Skin epidermis (tissue), 12 donors: Measurements from ENCODE around the gene CCL27.

Experiments used
- H3K27ac ChIP-seq, 21 experiments: fragments of 200-600 bp; sonication (generic) in 11 of 21; one replicate each; pipeline ENCODE4 v1.5.0; 2020; ENCODE audit warnings: mild to moderate bottlenecking in 3 of 21, inconsistent platforms in 2 of 21, moderate library complexity in 2 of 21
- H3K4me3 ChIP-seq, 7 experiments: fragments of 200-600 bp; sonication (generic) in 2 of 7; one replicate each; pipeline ENCODE4 v1.5.0; 2020; ENCODE audit warnings: inconsistent platforms in 2 of 7, mild to moderate bottlenecking in 2 of 7, moderate library complexity in 1 of 7

CCL27 gene

GRCh38 chr9:34662526-34663302 is at the start of gene CCL27:
Gene CCL27, minus strand, starts transcription at chr9:34662657. Its CDS starts 24 bp downstream, at chr9:34662633.
- H3K27ac ChIP-seq = peak within 1 kb of the TSS in 19 of 21 experiments; percentile 4 to 99 (median 93)
- H3K4me3 ChIP-seq = peak within 1 kb of the TSS in 2 of 7 experiments; percentile 5 to 6

- Histone ChIP-seq H3K27ac (no peak overlapping the region), H3K4me3 (no peak overlapping the region)
These were observed 49.7 kb upstream of the CCL27 start for GRCh38 chr9:34712140-34712539.

- Histone ChIP-seq H3K4me3 (no peak within 1 kb of the TSS), H3K27ac (no peak within 1 kb of the TSS)
These were observed 47.6 kb upstream of the CCL27 start, which contains the start of gene CCL21 for GRCh38 chr9:34710023-34710422. Gene CCL21, minus strand, starts transcription at chr9:34710136. Its CDS starts 70 bp downstream, at chr9:34710066.

GRCh38 chr9:34709196-34709978 is 46.9 kb upstream of the CCL27 start:
- H3K4me3 ChIP-seq = no peak overlapping the region
- H3K27ac ChIP-seq = no peak overlapping the region

- Histone ChIP-seq H3K4me3 (no peak overlapping the region), H3K27ac (no peak overlapping the region)
These were observed 44.7 kb upstream of the CCL27 start for GRCh38 chr9:34707130-34707529.

- Histone ChIP-seq H3K4me3 (peak overlapping the region; percentile 34 to 72 (median 57)), H3K27ac (peak overlapping the region; percentile 31 to 92 (median 82))
These were observed 39.6 kb upstream of the CCL27 start for GRCh38 chr9:34701769-34702736.

- peak overlapping the region; percentile 31 to 92 (median 82) for H3K27ac ChIP-seq
These were observed 38.7 kb upstream of the CCL27 start for GRCh38 chr9:34701023-34701768.

GRCh38 chr9:34694811-34695210 is 32.4 kb upstream of the CCL27 start:
- Histone ChIP-seq H3K27ac (no peak overlapping the region), H3K4me3 (no peak overlapping the region)

More at GRCh38 chr9:34701023-34701768, 38.7 kb upstream of the CCL27 start:
- peak overlapping the region; percentile 34 to 72 (median 57) for H3K4me3 ChIP-seq

GRCh38 chr9:34693560-34693959 is 31.1 kb upstream of the CCL27 start:
- no peak overlapping the region for H3K4me3 ChIP-seq
- H3K27ac ChIP-seq = no peak overlapping the region

- Histone ChIP-seq H3K4me3 (no peak overlapping the region), H3K27ac (peak overlapping the region in 6 of 21 experiments; percentile 19 to 53 (median 36))
These were observed 29.5 kb upstream of the CCL27 start for GRCh38 chr9:34691936-34692315.

- Histone ChIP-seq H3K4me3 (no peak within 1 kb of the TSS), H3K27ac (peak within 1 kb of the TSS in 7 of 21 experiments; percentile 21 to 61 (median 46))
These were observed 28.8 kb upstream of the CCL27 start, which contains the start of gene CCL19 for GRCh38 chr9:34690983-34691935. Gene CCL19, minus strand, starts transcription at chr9:34691276. Its CDS starts 137 bp downstream, at chr9:34691139.

- H3K4me3 ChIP-seq = no peak overlapping the region
- H3K27ac ChIP-seq = peak overlapping the region in 5 of 21 experiments; percentile 4 to 57 (median 38)
These were observed 27.1 kb upstream of the CCL27 start for GRCh38 chr9:34689512-34689911.

- Histone ChIP-seq H3K27ac (peak overlapping the region in 7 of 21 experiments; percentile 4 to 74 (median 36)), H3K4me3 (no peak overlapping the region)
These were observed 26.6 kb upstream of the CCL27 start for GRCh38 chr9:34689116-34689470.

- H3K4me3 ChIP-seq = no peak overlapping the region
- H3K27ac ChIP-seq = peak overlapping the region in 12 of 21 experiments; percentile 4 to 74 (median 34)
These were observed 26.1 kb upstream of the CCL27 start for GRCh38 chr9:34688329-34689115.

- H3K27ac ChIP-seq = peak overlapping the region in 17 of 21 experiments; percentile 10 to 81 (median 47)
- no peak overlapping the region for H3K4me3 ChIP-seq
These were observed 25.0 kb upstream of the CCL27 start for GRCh38 chr9:34687276-34688030.

- H3K27ac ChIP-seq = peak overlapping the region in 16 of 21 experiments; percentile 10 to 81 (median 52)
- no peak overlapping the region for H3K4me3 ChIP-seq
These were observed 24.3 kb upstream of the CCL27 start for GRCh38 chr9:34686732-34687131.
